ENCODE measurements around the gene BROX.
A peak's percentile ranks its signal among the peaks of the same experiment; 100 is the strongest.
"Not testable (repeated sequence)": the region's sequence is repeated elsewhere in the genome, so short reads cannot be mapped to it uniquely, and the experiment has no call there.

Gene BROX

GRCh38 chr1:222712253-222713090 lies at the start of gene BROX, which contains the start of gene AIDA:
Gene BROX, plus strand, starts transcription at chr1:222712564. Its CDS starts 3,136 bp downstream, at chr1:222715700.
Gene AIDA, minus strand, starts transcription at chr1:222712491. Its CDS starts 174 bp downstream, at chr1:222712317.
- DNase-seq (ENCODE audit: low spot score), result peak; percentile 93

GRCh38 chr1:222663431-222663934 lies 48.9 kb upstream of the BROX start:
- no peak for DNase-seq (ENCODE audit: low spot score)

- no peak for DNase-seq (ENCODE audit: low spot score)
Measured at GRCh38 chr1:222665964-222666363, 46.4 kb upstream of the BROX start.

GRCh38 chr1:222668184-222668583 lies 44.2 kb upstream of the BROX start:
- DNase-seq (ENCODE audit: low spot score), result not testable (repeated sequence)

- DNase-seq (ENCODE audit: low spot score), result not testable (repeated sequence)
Measured at GRCh38 chr1:222669107-222669506, 43.3 kb upstream of the BROX start.

GRCh38 chr1:222670110-222670509 lies 42.3 kb upstream of the BROX start:
- DNase-seq (ENCODE audit: low spot score), result no peak

- no peak for DNase-seq (ENCODE audit: low spot score)
Measured at GRCh38 chr1:222680080-222680479, 32.3 kb upstream of the BROX start.

- DNase-seq (ENCODE audit: low spot score), result no peak
Measured at GRCh38 chr1:222691016-222691415, 21.3 kb upstream of the BROX start.

GRCh38 chr1:222694927-222695326 lies 17.4 kb upstream of the BROX start:
- no peak for DNase-seq (ENCODE audit: low spot score)

GRCh38 chr1:222696741-222697140 lies 15.6 kb upstream of the BROX start:
- DNase-seq (ENCODE audit: low spot score), result no peak

- no peak for DNase-seq (ENCODE audit: low spot score)
Measured at GRCh38 chr1:222697203-222697602, 15.2 kb upstream of the BROX start.

- DNase-seq (ENCODE audit: low spot score), result no peak
Measured at GRCh38 chr1:222697826-222698225, 14.5 kb upstream of the BROX start.

- DNase-seq (ENCODE audit: low spot score), result no peak
Measured at GRCh38 chr1:222702210-222702609, 10.2 kb upstream of the BROX start.

- DNase-seq (ENCODE audit: low spot score), result no peak
Measured at GRCh38 chr1:222704260-222704659, 8.1 kb upstream of the BROX start.

- no peak for DNase-seq (ENCODE audit: low spot score)
Measured at GRCh38 chr1:222706815-222707214, 5.5 kb upstream of the BROX start.

GRCh38 chr1:222709700-222710153 lies 2.6 kb upstream of the BROX start:
- DNase-seq (ENCODE audit: low spot score), result no peak

- DNase-seq (ENCODE audit: low spot score), result peak; percentile 45
Measured at GRCh38 chr1:222711319-222712252, 778 bp upstream of the BROX start.

GRCh38 chr1:222713091-222713961 lies 962 bp downstream of the BROX start:
- peak; percentile 92 for DNase-seq (ENCODE audit: low spot score)

- no peak for DNase-seq (ENCODE audit: low spot score)
Measured at GRCh38 chr1:222716393-222716792, 4.0 kb downstream of the BROX start.

- DNase-seq (ENCODE audit: low spot score), result no peak
Measured at GRCh38 chr1:222728746-222729145, 16.4 kb downstream of the BROX start.

- no peak for DNase-seq (ENCODE audit: low spot score)
Measured at GRCh38 chr1:222730866-222731265, 18.5 kb downstream of the BROX start.
